ENCODE results near the gene PHOX2A.

GRCh38 chr11:72267956-72268617 lies 24.1 kb upstream of the PHOX2A start:
- no peak for TF ChIP-seq TAF1 (IDR thresholded peaks at IDR 0.05; ENCODE audit: low read depth, low read length)
- no peak for TF ChIP-seq PAX5 (IDR thresholded peaks at IDR 0.05; ENCODE audit: insufficient read depth, low read length, severe bottlenecking)
- no peak for TF ChIP-seq POLR2AphosphoS5 (IDR thresholded peaks at IDR 0.05; ENCODE audit: low read depth, low read length)
- no peak for TF ChIP-seq POLR2A (IDR thresholded peaks at IDR 0.05; ENCODE audit: low read depth, low read length)
- TF ChIP-seq SPI1 (IDR thresholded peaks at IDR 0.05; ENCODE audit: low read depth, low read length), result peak; percentile 90

All from GM12891 (cell line).